Lung (tissue), 12 donors: ENCODE results near the gene PHF21B. TPM values are rescaled to one million over a fixed set of nuclear protein-coding genes. Genes with fewer than 3 reads are reported as not detected.

Experiments
- ATAC-seq: fragments of 200-7000 bp; cut with Tn5 transposase; one replicate; pipeline ENCODE4 v1.9.1; 2020; ENCODE audit warnings: moderate number of reproducible peaks; ENCODE audit not compliant: insufficient read depth, low FRiP score
- DNase-seq, 3 donors: peaks; one replicate each; pipeline ENCODE4 v3.0.0-alpha.2; 2013 to 2017
- H3K27ac ChIP-seq, 2 donors: one replicate each; pipeline ENCODE4 v1.5.1; 2013; ENCODE audit warnings: mild to moderate bottlenecking in 2 of 2, moderate library complexity in 2 of 2, control low read depth in 1 of 2, inconsistent platforms in 1 of 2, low read depth in 1 of 2, low read length in 1 of 2
- H3K27me3 ChIP-seq, 3 donors: one replicate each; pipeline ENCODE4 v1.5.1; 2013; ENCODE audit warnings: low read length in 2 of 3; ENCODE audit not compliant: control insufficient read depth in 3 of 3, insufficient read depth in 3 of 3
- H3K36me3 ChIP-seq, 4 donors: one replicate each; pipeline ENCODE4 v1.5.1; 2013; ENCODE audit warnings: low read length in 4 of 4, mild to moderate bottlenecking in 1 of 4, moderate library complexity in 1 of 4; ENCODE audit not compliant: control insufficient read depth in 4 of 4, insufficient read depth in 4 of 4
- H3K4me1 ChIP-seq, 5 donors: one replicate each; pipeline ENCODE4 v1.5.1; 2013; ENCODE audit warnings: low read length in 5 of 5, mild to moderate bottlenecking in 2 of 5, moderate library complexity in 1 of 5; ENCODE audit not compliant: control insufficient read depth in 5 of 5, insufficient read depth in 5 of 5
- H3K4me3 ChIP-seq: one replicate; pipeline ENCODE4 v1.5.1; 2013; ENCODE audit warnings: mild to moderate bottlenecking, control low read depth, moderate library complexity
- H3K9ac ChIP-seq, 2 donors: one replicate each; pipeline ENCODE4 v1.5.1; 2013; ENCODE audit warnings: low read length in 2 of 2, control low read depth in 1 of 2; ENCODE audit not compliant: insufficient read depth in 1 of 2
- H3K9me3 ChIP-seq, 4 donors: one replicate each; pipeline ENCODE4 v1.5.1; 2013; ENCODE audit warnings: low read length in 3 of 4, mild to moderate bottlenecking in 1 of 4, moderate library complexity in 1 of 4; ENCODE audit not compliant: control insufficient read depth in 4 of 4, insufficient read depth in 3 of 4
- CTCF ChIP-seq: IDR thresholded peaks from 2 replicates; pipeline ENCODE4 v1.5.1; 2012; ENCODE audit warnings: mild to moderate bottlenecking; ENCODE audit errors: control extremely low read depth, extremely low read depth
- WGBS, 2 donors: extraction: QIAGEN DNeasy Blood & Tissue Kit; methylation state at CpG; one replicate each; pipeline ENCODE4 v1.1.7; 2013; 5-methylcytosine and 5-hydroxymethylcytosine counted together
- polyA plus RNA-seq, 2 donors: library from polyadenylated mRNA; stranded (reverse); fragments of 200-250 nt; gene quantifications; one replicate each; pipeline ENCODE4 v1.2.1, GENCODE V29; 2013
- total RNA-seq, 2 donors: library from RNA; depleted of rRNA in 1 of 2; stranded (reverse); fragments of >200 nt in 1 of 2; gene quantifications; one replicate each; pipeline ENCODE4 v1.2.1, GENCODE V29; 2014 to 2021
- donor health status: control.
- donor health status: control.
- donor health status: Bipolar disorder and iron deficiency.
- donor health status: healthy.
- donor health status: DM: yes; HTN: yes; CAD: no.

PHF21B gene
- total and polyA plus RNA-seq, 4 donors, result 0.03 to 0.43 (median 0.26) TPM

GRCh38 chr22:44969817-44970216, 40.0 kb downstream of the PHF21B start:
- no peak for TF ChIP-seq CTCF
- Histone ChIP-seq H3K9ac (no peak overlapping the region), H3K36me3 (no peaks in the 10 kb centered on the region), H3K27me3 (no peaks in the 10 kb centered on the region), H3K4me3 (no peak overlapping the region), H3K9me3 (peaks cover 0 to 2% (median 0%) of the 10 kb centered on the region in 4 donors), H3K27ac (no peak overlapping the region), H3K4me1 (peaks cover 0 to 5% (median 2%) of the 10 kb centered on the region in 5 donors)
- DNase-seq (no peak), ATAC-seq (no peak)
- 90 to 94% methylated on average over 9 of the region's 9 CpGs for WGBS, 2 donors

GRCh38 chr22:44968736-44969135, 41.1 kb downstream of the PHF21B start:
- Histone ChIP-seq H3K9me3 (peaks cover 0 to 2% (median 0%) of the 10 kb centered on the region in 4 donors), H3K9ac (no peak overlapping the region), H3K27me3 (no peaks in the 10 kb centered on the region), H3K36me3 (no peaks in the 10 kb centered on the region), H3K27ac (no peak overlapping the region), H3K4me3 (no peak overlapping the region), H3K4me1 (peaks cover 0 to 5% (median 2%) of the 10 kb centered on the region in 5 donors)
- TF ChIP-seq CTCF, result no peak
- WGBS, 2 donors, result 73 to 79% methylated on average over 7 of the region's 7 CpGs
- DNase-seq (no peak), ATAC-seq (no peak)

GRCh38 chr22:44965171-44965570, 44.6 kb downstream of the PHF21B start:
- H3K9me3 ChIP-seq, result peaks cover 0 to 2% (median 0%) of the 10 kb centered on the region in 4 donors
- ATAC-seq (no peak), DNase-seq (no peak)
- H3K36me3 ChIP-seq, result no peaks in the 10 kb centered on the region
- no peaks in the 10 kb centered on the region for H3K27me3 ChIP-seq
- no peak overlapping the region for H3K27ac ChIP-seq
- H3K4me1 ChIP-seq, result no peaks in the 10 kb centered on the region
- no peak overlapping the region for H3K9ac ChIP-seq
- WGBS, 2 donors, result 80 to 93% methylated on average over 6 of the region's 6 CpGs
- TF ChIP-seq CTCF, result no peak
- no peak overlapping the region for H3K4me3 ChIP-seq

- no peaks in the 10 kb centered on the region for H3K27me3 ChIP-seq
- TF ChIP-seq CTCF, result no peak
- 77 to 85% methylated on average over 6 of the region's 6 CpGs for WGBS, 2 donors
- no peak overlapping the region for H3K27ac ChIP-seq
- no peaks in the 10 kb centered on the region for H3K9me3 ChIP-seq
- no peaks in the 10 kb centered on the region for H3K36me3 ChIP-seq
- H3K9ac ChIP-seq, result no peak overlapping the region
- H3K4me3 ChIP-seq, result no peak overlapping the region
- H3K4me1 ChIP-seq, result no peaks in the 10 kb centered on the region
- ATAC-seq (no peak), DNase-seq (no peak)
Measured at GRCh38 chr22:44964722-44965078, 45.1 kb downstream of the PHF21B start.
